ENCODE measurements around the gene MOB2. TPM values are rescaled to one million over a fixed set of nuclear protein-coding genes. Genes with fewer than 3 reads are reported as not detected.
"Not testable (repeated sequence)": the region's sequence is repeated elsewhere in the genome, so short reads cannot be mapped to it uniquely, and the experiment has no call there.

MOB2 gene
- total and polyA plus RNA-seq, 4 donors: 31.6 to 45.2 (median 36.4) TPM

DNA sequence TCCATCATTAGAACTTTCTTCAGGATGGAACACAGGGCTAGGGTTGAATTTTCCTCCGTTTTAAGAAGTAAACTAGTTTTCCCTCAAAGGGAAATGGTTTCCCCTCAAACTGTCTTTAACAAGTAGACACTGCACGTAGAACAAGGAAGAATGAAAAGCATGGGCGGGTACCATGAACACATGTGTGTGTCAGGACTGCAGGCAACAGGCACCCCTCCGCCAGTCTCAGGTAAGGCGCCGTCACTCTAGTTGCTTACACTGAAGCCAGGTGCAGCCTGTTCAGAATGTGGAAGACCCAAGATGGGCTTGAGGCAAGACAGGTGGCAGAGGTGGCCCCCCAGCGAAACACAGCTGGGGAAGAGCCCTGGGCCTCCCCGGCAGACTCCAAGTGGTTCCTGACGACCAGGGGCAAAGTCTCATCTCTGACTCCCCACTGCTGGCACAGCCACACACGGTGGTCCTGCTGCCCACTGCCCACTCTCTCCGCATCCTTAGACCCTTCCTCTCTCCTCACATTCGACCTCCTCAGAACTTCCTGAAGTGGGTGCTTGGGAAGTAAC lies 25.4 kb upstream of the MOB2 start:
- H3K9ac ChIP-seq (ENCODE audit: insufficient read depth in 1 of 2, low read length in 2 of 2): no peak overlapping the region
- H3K9me3 ChIP-seq (ENCODE audit: control insufficient read depth in 4 of 4, insufficient read depth in 3 of 4, low read length in 3 of 4): no peaks in the 10 kb centered on the region
- H3K4me1 ChIP-seq (ENCODE audit: control insufficient read depth in 5 of 5, insufficient read depth in 5 of 5, low read length in 5 of 5): peaks cover 2 to 38% (median 20%) of the 10 kb centered on the region in 5 donors
- no peaks in the 10 kb centered on the region for H3K27me3 ChIP-seq (ENCODE audit: control insufficient read depth in 3 of 3, insufficient read depth in 3 of 3, low read length in 2 of 3)
- no peak overlapping the region for H3K4me3 ChIP-seq
- DNase-seq: no peak
- no peak overlapping the region for H3K27ac ChIP-seq (ENCODE audit: low read depth in 1 of 2, low read length in 1 of 2)
- no peak for TF ChIP-seq CTCF (IDR thresholded peaks at IDR 0.05; ENCODE audit: control extremely low read depth, extremely low read depth)
- peaks cover 0 to 5% (median 0%) of the 10 kb centered on the region in 4 donors for H3K36me3 ChIP-seq (ENCODE audit: control insufficient read depth in 4 of 4, insufficient read depth in 4 of 4, low read length in 4 of 4)
- 84 to 85% methylated on average over 12 of the region's 12 CpGs for WGBS, 2 donors
- no peak for ATAC-seq (ENCODE audit: insufficient read depth, low FRiP score)

DNA sequence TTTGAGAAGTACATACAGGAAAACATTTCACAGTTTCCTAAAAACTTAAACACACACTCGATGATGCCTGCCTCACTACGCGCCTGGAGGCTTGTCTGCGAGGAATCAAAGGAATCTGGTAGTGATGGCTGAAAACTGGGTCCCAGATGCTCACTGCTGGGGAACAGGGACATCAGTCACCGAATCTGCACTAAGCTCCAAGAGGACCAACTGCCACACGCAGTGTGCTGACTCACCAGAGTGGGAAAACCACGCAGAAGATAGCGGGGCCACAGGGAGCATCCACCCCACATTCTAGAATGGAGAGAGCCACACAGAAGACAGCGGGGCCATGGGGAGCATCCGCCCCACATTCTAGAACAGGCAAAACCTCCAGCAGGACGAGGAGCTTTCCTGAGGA lies 24.3 kb upstream of the MOB2 start:
- 75 to 80% methylated on average over 11 of the region's 11 CpGs for WGBS, 2 donors
- Histone ChIP-seq H3K4me3 (no peak overlapping the region), H3K9me3 (ENCODE audit: control insufficient read depth in 4 of 4, insufficient read depth in 3 of 4, low read length in 3 of 4) (no peaks in the 10 kb centered on the region), H3K9ac (ENCODE audit: insufficient read depth in 1 of 2, low read length in 2 of 2) (peak overlapping the region in 1 of 2 donors; percentile 26), H3K4me1 (ENCODE audit: control insufficient read depth in 5 of 5, insufficient read depth in 5 of 5, low read length in 5 of 5) (peaks cover 2 to 45% (median 24%) of the 10 kb centered on the region in 5 donors), H3K27ac (ENCODE audit: low read depth in 1 of 2, low read length in 1 of 2) (no peak overlapping the region), H3K36me3 (ENCODE audit: control insufficient read depth in 4 of 4, insufficient read depth in 4 of 4, low read length in 4 of 4) (peaks cover 0 to 5% (median 0%) of the 10 kb centered on the region in 4 donors), H3K27me3 (ENCODE audit: control insufficient read depth in 3 of 3, insufficient read depth in 3 of 3, low read length in 2 of 3) (no peaks in the 10 kb centered on the region)
- DNase-seq (no peak), ATAC-seq (ENCODE audit: insufficient read depth, low FRiP score) (no peak)
- TF ChIP-seq CTCF (IDR thresholded peaks at IDR 0.05; ENCODE audit: control extremely low read depth, extremely low read depth): no peak

DNA sequence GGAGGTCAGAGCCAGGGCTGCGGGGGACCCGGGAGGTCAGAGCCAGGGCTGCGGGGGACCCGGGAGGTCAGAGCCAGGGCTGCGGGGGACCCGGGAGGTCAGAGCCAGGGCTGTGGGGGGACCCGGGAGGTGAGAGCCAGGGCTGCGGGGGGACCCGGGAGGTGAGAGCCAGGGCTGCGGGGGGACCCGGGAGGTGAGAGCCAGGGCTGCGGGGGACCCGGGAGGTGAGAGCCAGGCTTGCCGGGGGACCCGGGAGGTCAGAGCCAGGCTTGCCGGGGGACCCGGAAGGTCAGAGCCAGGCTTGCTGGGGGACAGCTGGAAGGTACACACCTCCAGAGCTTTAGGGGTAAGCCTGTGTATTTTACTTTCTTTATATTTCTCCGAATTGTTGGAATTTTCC lies 23.8 kb upstream of the MOB2 start:
- H3K27me3 ChIP-seq (ENCODE audit: control insufficient read depth in 3 of 3, insufficient read depth in 3 of 3, low read length in 2 of 3); H3K27ac ChIP-seq (ENCODE audit: low read depth in 1 of 2, low read length in 1 of 2); H3K36me3 ChIP-seq (ENCODE audit: control insufficient read depth in 4 of 4, insufficient read depth in 4 of 4, low read length in 4 of 4); H3K9ac ChIP-seq (ENCODE audit: insufficient read depth in 1 of 2, low read length in 2 of 2); ATAC-seq (ENCODE audit: insufficient read depth, low FRiP score); H3K9me3 ChIP-seq (ENCODE audit: control insufficient read depth in 4 of 4, insufficient read depth in 3 of 4, low read length in 3 of 4); H3K4me3 ChIP-seq; DNase-seq: not testable (repeated sequence)
- peaks cover 2 to 40% (median 24%) of the 10 kb centered on the region in 5 donors for H3K4me1 ChIP-seq (ENCODE audit: control insufficient read depth in 5 of 5, insufficient read depth in 5 of 5, low read length in 5 of 5)
- 90 to 92% methylated on average over 7 to 17 of the region's 18 CpGs for WGBS, 2 donors

DNA sequence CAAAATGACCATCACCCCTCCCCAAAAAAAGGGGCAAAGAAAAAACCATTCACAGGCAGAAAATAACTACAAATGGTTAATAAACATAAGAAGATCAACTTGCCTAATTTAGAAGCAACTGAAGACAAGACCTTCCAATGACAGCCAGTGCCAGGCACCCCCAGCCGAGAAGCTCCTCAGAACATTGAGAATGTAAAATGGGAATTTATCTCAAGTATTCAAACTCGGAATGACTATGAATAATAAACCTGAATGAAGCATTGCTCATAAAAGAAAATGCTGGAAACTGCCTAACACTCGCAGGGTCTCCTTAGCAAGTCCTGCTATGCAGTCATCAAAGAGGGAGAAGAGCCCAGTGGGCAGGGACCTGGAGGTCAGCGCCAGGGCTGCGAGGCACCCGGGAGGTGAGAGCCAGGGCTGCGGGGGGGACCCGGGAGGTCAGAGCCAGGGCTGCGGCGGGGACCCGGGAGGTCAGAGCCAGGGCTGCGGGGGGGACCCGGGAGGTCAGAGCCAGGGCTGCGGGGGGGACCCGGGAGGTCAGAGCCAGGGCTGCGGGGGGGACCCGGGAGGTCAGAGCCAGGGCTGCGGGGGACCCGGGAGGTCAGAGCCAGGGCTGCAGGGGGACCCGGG lies 23.2 kb upstream of the MOB2 start:
- 86 to 92% methylated on average over 20 of the region's 20 CpGs for WGBS, 2 donors
- Histone ChIP-seq H3K4me3 (no peak overlapping the region), H3K27ac (ENCODE audit: low read depth in 1 of 2, low read length in 1 of 2) (no peak overlapping the region), H3K9ac (ENCODE audit: insufficient read depth in 1 of 2, low read length in 2 of 2) (no peak overlapping the region), H3K4me1 (ENCODE audit: control insufficient read depth in 5 of 5, insufficient read depth in 5 of 5, low read length in 5 of 5) (peaks cover 2 to 37% (median 24%) of the 10 kb centered on the region in 5 donors), H3K9me3 (ENCODE audit: control insufficient read depth in 4 of 4, insufficient read depth in 3 of 4, low read length in 3 of 4) (no peaks in the 10 kb centered on the region), H3K27me3 (ENCODE audit: control insufficient read depth in 3 of 3, insufficient read depth in 3 of 3, low read length in 2 of 3) (no peaks in the 10 kb centered on the region), H3K36me3 (ENCODE audit: control insufficient read depth in 4 of 4, insufficient read depth in 4 of 4, low read length in 4 of 4) (peaks cover 0 to 5% (median 0%) of the 10 kb centered on the region in 4 donors)
- DNase-seq (no peak), ATAC-seq (ENCODE audit: insufficient read depth, low FRiP score) (no peak)
- no peak for TF ChIP-seq CTCF (IDR thresholded peaks at IDR 0.05; ENCODE audit: control extremely low read depth, extremely low read depth)
